SK-N-SH treated with all-trans-retinoic acid at 6 μM for 48 hours (cell line): ENCODE results near the gene FKBP9.

Experiments used
- ARNTL ChIP-seq: fragments of 450-650 bp; formaldehyde crosslinking; IDR thresholded peaks from 2 replicates; pipeline ENCODE4 v1.5.0; 2020; ENCODE audit warnings: low read depth, mild to moderate bottlenecking, moderate library complexity, borderline replicate concordance
- CSDC2 ChIP-seq: fragments of 250-450 bp; sonication (Bioruptor Pico); IDR thresholded peaks from 2 replicates; pipeline ENCODE4 v1.5.0; 2020; ENCODE audit warnings: mild to moderate bottlenecking, moderate library complexity
- ESRRG ChIP-seq: fragments of 250-450 bp; sonication (Bioruptor Pico); IDR thresholded peaks from 2 replicates; pipeline ENCODE4 v1.6.1; 2021; ENCODE audit warnings: mild to moderate bottlenecking
- GLIS3 ChIP-seq: fragments of 250-450 bp; sonication (Bioruptor Pico); IDR thresholded peaks from 2 replicates; pipeline ENCODE4 v1.5.0; 2020; ENCODE audit warnings: mild to moderate bottlenecking, moderate library complexity
- OSR1 ChIP-seq: fragments of 250-450 bp; sonication (Bioruptor Pico); IDR thresholded peaks from 2 replicates; pipeline ENCODE4 v1.8.0; 2022; ENCODE audit warnings: moderate library complexity, mild to moderate bottlenecking, inconsistent platforms
- PPARA ChIP-seq: fragments of 250-450 bp; sonication (Bioruptor Pico); IDR thresholded peaks from 2 replicates; pipeline ENCODE4 v1.5.0; 2020; ENCODE audit warnings: mild to moderate bottlenecking, borderline replicate concordance
- TOX ChIP-seq: fragments of 250-450 bp; sonication (Bioruptor Pico); IDR thresholded peaks from 2 replicates; pipeline ENCODE4 v1.8.0; 2021; ENCODE audit warnings: mild to moderate bottlenecking, moderate library complexity, borderline replicate concordance
- ZFP3 ChIP-seq: fragments of 250-450 bp; sonication (Bioruptor Pico); IDR thresholded peaks from 2 replicates; pipeline ENCODE4 v1.5.0; 2020; ENCODE audit warnings: mild to moderate bottlenecking, moderate library complexity
- ZNF565 ChIP-seq: fragments of 450-650 bp; formaldehyde crosslinking; conservative IDR thresholded peaks from 2 replicates; pipeline ENCODE4 v1.5.0; 2020; ENCODE audit warnings: low read depth, mild to moderate bottlenecking, moderate library complexity
- TF ChIP-seq, protein P1 (sequence below): fragments of 250-450 bp; sonication (Bioruptor Pico); IDR thresholded peaks from 2 replicates; pipeline ENCODE4 v1.5.1; 2020; ENCODE audit warnings: low read depth, mild to moderate bottlenecking, moderate library complexity
- TF ChIP-seq, protein P2 (sequence below): fragments of 250-450 bp; sonication (Bioruptor Pico); IDR thresholded peaks from 2 replicates; pipeline ENCODE4 v1.5.0; 2020; ENCODE audit warnings: mild to moderate bottlenecking, moderate library complexity
- TF ChIP-seq, protein P3 (sequence below): fragments of 250-450 bp; sonication (Bioruptor Pico); IDR thresholded peaks from 2 replicates; pipeline ENCODE4 v1.8.0; 2021; ENCODE audit warnings: low read depth, mild to moderate bottlenecking, moderate library complexity, borderline replicate concordance

DNA sequence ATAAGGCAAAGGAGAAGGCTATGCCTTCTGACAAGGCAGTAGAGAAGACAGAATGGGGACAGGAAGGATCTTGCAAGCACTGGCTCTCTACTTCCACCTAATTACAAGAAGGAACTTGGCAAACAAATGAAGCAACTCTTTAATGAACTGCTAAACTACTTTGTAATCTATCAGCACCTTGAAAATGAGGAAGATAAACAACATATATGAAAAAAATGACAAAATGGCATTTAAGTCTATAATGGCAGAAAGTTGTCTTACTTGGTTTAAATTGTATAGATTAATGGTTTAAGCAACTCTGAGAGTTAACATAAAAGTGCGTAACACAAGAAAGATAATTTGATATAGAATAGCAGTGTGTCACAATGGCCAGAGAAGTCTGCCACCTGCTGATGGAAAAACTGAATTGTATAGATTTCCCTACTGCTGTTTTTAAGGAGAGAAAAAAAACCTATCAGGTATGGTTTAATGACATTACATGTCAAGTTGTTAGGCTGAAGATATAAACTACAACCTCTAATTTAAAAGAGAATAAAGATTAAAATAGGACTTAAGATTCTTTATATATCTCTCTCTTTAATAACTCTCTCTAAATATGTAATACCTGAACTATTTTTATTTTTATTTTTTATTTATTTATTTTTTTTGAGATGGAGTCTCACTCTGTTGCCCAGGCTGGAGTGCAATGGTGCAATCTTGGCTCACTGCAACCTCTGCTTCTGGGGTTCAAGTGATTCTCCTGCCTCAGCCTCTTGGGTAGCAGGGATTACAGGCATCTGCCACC is 93.5 kb downstream of the FKBP9 start:
- TF ChIP-seq PPARA (CRISPR knock-in tag), result no peak
- TF ChIP-seq OSR1 (CRISPR knock-in tag), result no peak
- TF ChIP-seq GLIS3 (CRISPR knock-in tag), result no peak
- TF ChIP-seq ZFP3 (CRISPR knock-in tag), result no peak
- TF ChIP-seq, protein P1, sequence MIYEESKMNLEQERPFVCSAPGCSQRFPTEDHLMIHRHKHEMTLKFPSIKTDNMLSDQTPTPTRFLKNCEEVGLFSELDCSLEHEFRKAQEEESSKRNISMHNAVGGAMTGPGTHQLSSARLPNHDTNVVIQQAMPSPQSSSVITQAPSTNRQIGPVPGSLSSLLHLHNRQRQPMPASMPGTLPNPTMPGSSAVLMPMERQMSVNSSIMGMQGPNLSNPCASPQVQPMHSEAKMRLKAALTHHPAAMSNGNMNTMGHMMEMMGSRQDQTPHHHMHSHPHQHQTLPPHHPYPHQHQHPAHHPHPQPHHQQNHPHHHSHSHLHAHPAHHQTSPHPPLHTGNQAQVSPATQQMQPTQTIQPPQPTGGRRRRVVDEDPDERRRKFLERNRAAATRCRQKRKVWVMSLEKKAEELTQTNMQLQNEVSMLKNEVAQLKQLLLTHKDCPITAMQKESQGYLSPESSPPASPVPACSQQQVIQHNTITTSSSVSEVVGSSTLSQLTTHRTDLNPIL (CRISPR knock-in tag), result no peak
- no peak for TF ChIP-seq TOX (CRISPR knock-in tag)
- TF ChIP-seq ARNTL (CRISPR knock-in tag), result no peak
- TF ChIP-seq CSDC2 (CRISPR knock-in tag), result no peak
- TF ChIP-seq, protein P2, sequence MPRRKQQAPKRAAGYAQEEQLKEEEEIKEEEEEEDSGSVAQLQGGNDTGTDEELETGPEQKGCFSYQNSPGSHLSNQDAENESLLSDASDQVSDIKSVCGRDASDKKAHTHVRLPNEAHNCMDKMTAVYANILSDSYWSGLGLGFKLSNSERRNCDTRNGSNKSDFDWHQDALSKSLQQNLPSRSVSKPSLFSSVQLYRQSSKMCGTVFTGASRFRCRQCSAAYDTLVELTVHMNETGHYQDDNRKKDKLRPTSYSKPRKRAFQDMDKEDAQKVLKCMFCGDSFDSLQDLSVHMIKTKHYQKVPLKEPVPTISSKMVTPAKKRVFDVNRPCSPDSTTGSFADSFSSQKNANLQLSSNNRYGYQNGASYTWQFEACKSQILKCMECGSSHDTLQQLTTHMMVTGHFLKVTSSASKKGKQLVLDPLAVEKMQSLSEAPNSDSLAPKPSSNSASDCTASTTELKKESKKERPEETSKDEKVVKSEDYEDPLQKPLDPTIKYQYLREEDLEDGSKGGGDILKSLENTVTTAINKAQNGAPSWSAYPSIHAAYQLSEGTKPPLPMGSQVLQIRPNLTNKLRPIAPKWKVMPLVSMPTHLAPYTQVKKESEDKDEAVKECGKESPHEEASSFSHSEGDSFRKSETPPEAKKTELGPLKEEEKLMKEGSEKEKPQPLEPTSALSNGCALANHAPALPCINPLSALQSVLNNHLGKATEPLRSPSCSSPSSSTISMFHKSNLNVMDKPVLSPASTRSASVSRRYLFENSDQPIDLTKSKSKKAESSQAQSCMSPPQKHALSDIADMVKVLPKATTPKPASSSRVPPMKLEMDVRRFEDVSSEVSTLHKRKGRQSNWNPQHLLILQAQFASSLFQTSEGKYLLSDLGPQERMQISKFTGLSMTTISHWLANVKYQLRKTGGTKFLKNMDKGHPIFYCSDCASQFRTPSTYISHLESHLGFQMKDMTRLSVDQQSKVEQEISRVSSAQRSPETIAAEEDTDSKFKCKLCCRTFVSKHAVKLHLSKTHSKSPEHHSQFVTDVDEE (CRISPR knock-in tag), result no peak
- no peak for TF ChIP-seq ESRRG (CRISPR knock-in tag)
- TF ChIP-seq, protein P3, sequence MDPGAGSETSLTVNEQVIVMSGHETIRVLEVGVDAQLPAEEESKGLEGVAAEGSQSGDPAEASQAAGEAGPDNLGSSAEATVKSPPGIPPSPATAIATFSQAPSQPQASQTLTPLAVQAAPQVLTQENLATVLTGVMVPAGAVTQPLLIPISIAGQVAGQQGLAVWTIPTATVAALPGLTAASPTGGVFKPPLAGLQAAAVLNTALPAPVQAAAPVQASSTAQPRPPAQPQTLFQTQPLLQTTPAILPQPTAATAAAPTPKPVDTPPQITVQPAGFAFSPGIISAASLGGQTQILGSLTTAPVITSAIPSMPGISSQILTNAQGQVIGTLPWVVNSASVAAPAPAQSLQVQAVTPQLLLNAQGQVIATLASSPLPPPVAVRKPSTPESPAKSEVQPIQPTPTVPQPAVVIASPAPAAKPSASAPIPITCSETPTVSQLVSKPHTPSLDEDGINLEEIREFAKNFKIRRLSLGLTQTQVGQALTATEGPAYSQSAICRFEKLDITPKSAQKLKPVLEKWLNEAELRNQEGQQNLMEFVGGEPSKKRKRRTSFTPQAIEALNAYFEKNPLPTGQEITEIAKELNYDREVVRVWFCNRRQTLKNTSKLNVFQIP (CRISPR knock-in tag), result no peak
- TF ChIP-seq ZNF565 (CRISPR knock-in tag), result no peak
